HG03139 (cell line): ENCODE results near the gene DIO2.

Source experiments
- ATAC-seq: cut with Tn5 transposase; IDR thresholded peaks from one replicate; pipeline ENCODE4 v1.9.1; 2021; ENCODE audit not compliant: unreplicated experiment

Gene DIO2

DNA sequence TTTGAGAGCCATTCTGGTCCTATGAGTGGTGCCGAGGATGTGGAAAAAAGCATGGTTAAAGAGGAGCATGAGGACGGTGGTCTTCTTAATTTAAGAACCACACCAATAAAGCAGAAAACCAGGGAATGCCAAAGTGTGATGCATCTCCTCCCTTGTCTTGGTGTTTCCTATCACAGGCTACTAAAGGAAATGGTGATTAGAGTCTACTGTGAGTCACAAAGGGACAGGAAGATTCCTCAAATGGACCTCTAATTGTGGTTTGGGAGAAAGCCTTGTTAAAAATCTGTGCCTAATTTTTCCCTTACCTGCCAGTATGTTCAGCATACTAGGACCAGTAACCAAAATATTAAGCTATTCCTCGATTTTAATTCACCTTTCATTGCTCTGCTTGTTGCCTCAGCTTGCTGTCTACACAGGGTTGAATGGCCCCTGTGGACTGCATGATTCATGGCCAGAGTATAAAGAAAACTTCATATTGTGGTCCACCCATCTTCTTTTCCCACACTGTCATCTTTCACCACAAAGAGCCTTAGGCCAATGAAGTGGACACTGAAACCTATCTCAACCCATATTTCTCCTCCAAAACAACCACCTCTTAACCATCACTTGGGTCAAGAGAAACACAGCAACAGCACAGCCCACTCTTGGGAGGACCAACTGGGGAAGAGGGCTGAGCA lies 38.8 kb downstream of the DIO2 start:
- ATAC-seq, result no peak

DNA sequence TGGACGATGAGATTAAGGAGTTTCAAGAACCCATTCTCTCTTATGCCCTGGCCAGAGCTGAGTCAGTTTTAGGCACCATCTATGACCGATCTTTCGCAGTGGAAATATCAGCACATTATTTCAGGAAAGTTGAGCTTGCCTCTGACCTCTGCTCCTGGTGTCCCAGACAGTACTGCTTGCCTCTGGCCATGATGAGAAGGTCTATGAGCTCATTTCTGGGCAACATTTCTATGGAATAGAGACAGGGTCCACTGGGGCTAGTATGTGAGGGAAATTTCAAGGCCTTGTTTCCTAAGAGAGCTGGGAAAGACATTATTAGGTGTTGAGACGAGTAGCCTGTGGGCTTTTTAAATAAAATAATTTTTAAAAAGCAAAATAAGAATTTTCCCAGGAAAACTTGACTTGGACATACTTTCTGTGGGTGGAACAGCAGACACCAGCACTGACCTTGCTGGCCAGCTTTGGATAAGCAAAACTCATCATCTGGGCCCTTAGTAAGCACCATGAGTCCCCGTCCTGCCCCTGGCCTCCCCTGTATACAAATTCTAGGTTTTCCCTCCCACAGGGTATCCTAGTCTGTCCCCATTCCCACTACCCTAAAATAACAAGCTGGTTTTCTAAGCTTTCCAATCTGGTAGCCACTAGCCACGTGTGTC lies 43.4 kb downstream of the DIO2 start:
- ATAC-seq, result no peak

- no peak for ATAC-seq
These were observed 46.1 kb downstream of the DIO2 start for GRCh38 chr14:80164991-80165721.

GRCh38 chr14:80152763-80153162 lies 58.5 kb downstream of the DIO2 start:
- no peak for ATAC-seq

DNA sequence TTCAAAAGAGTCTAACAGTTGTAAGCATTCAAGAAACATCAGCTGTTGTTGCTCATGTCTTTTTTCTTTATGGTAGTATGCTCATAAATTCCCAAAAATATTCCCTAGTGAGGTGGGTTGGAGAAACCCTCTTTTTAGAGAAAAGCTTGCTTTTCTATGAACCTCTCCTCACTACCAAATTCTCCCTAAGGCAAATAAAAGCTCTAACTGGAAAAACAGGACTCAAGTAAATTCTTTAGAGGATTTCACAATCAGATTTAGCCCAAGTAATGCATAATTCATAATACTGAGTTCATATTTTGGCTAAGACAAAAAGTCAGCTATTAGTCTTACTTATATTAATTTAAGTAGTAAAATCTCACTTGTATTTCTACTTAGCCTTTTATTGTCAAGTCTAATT lies 59.1 kb downstream of the DIO2 start:
- no peak for ATAC-seq

- no peak for ATAC-seq
These were observed 61.0 kb downstream of the DIO2 start for GRCh38 chr14:80150301-80150700.
